ENCODE measurements around the gene ARAP1.

ARAP1 gene

GRCh38 chr11:72741849-72742512, 10.2 kb downstream of the ARAP1 start:
- no peak for DNase-seq

- no peak for DNase-seq
These were observed 10.8 kb downstream of the ARAP1 start for GRCh38 chr11:72741429-72741833.

GRCh38 chr11:72740562-72741428, 11.4 kb downstream of the ARAP1 start:
- DNase-seq = no peak

- no peak for DNase-seq
These were observed 12.2 kb downstream of the ARAP1 start for GRCh38 chr11:72740060-72740424.

- no peak for DNase-seq
These were observed 12.8 kb downstream of the ARAP1 start for GRCh38 chr11:72739240-72740059.

GRCh38 chr11:72738199-72739141, 13.7 kb downstream of the ARAP1 start:
- no peak for DNase-seq

- DNase-seq = no peak
These were observed 14.9 kb downstream of the ARAP1 start for GRCh38 chr11:72737336-72737735.

- DNase-seq = peak; percentile 42
These were observed 15.6 kb downstream of the ARAP1 start for GRCh38 chr11:72736452-72737069.

- no peak for DNase-seq
These were observed 16.6 kb downstream of the ARAP1 start for GRCh38 chr11:72735495-72736027.

- no peak for DNase-seq
These were observed 19.9 kb downstream of the ARAP1 start for GRCh38 chr11:72732329-72732728.

GRCh38 chr11:72730737-72731136, 21.5 kb downstream of the ARAP1 start:
- no peak for DNase-seq

GRCh38 chr11:72730243-72730642, 22.0 kb downstream of the ARAP1 start:
- no peak for DNase-seq

GRCh38 chr11:72727521-72727920, 24.7 kb downstream of the ARAP1 start:
- DNase-seq = no peak

- DNase-seq = no peak
These were observed 25.7 kb downstream of the ARAP1 start for GRCh38 chr11:72726266-72727220.

- DNase-seq = no peak
These were observed 26.5 kb downstream of the ARAP1 start for GRCh38 chr11:72725724-72726028.

GRCh38 chr11:72724851-72725723, 27.1 kb downstream of the ARAP1 start:
- DNase-seq = no peak

GRCh38 chr11:72724021-72724551, 28.1 kb downstream of the ARAP1 start:
- DNase-seq = no peak

GRCh38 chr11:72723508-72723907, 28.7 kb downstream of the ARAP1 start:
- no peak for DNase-seq

Data from activated gamma-delta T cell (primary cell).